HG03097 (cell line): ENCODE results near the gene THUMPD2.
"Not testable (repeated sequence)": the region's sequence is repeated elsewhere in the genome, so short reads cannot be mapped to it uniquely, and the experiment has no call there.

Experiments used
- ATAC-seq: cut with Tn5 transposase; IDR thresholded peaks from one replicate; pipeline ENCODE4 v1.9.1; 2021; ENCODE audit not compliant: unreplicated experiment, low FRiP score

The THUMPD2 gene, protein sequence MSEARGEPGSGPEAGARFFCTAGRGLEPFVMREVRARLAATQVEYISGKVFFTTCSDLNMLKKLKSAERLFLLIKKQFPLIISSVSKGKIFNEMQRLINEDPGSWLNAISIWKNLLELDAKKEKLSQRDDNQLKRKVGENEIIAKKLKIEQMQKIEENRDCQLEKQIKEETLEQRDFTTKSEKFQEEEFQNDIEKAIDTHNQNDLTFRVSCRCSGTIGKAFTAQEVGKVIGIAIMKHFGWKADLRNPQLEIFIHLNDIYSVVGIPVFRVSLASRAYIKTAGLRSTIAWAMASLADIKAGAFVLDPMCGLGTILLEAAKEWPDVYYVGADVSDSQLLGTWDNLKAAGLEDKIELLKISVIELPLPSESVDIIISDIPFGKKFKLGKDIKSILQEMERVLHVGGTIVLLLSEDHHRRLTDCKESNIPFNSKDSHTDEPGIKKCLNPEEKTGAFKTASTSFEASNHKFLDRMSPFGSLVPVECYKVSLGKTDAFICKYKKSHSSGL

DNA sequence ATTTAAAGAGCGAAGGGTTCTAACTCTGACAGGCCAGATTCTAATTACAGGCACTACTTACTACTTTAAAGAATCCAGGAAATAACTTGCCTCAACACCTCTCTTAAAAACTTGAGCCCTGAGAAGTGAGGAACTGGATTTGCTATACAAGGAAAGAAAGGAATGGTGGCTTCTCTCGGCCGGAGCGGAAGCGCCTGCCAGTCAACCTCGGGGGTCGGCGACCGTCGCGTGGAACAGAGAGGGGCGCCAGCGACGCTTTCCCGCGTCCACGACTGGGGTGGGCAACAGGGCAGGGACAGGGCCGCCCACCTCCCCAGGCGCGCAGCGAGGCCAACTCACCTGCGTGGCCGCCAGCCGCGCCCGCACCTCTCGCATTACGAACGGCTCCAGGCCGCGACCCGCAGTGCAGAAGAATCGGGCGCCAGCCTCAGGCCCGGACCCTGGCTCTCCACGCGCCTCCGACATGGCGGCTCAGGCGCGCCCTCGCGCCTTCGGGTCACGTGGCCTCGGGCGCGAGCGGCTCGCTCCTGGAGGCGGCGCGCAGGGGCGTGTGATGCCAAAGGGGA, at the start of gene THUMPD2:
Gene THUMPD2, minus strand, starts transcription at position 484 of the 566 bp plus-strand sequence. Its CDS starts 19 bp downstream, at position 465.
- peak; percentile 85 for ATAC-seq

DNA sequence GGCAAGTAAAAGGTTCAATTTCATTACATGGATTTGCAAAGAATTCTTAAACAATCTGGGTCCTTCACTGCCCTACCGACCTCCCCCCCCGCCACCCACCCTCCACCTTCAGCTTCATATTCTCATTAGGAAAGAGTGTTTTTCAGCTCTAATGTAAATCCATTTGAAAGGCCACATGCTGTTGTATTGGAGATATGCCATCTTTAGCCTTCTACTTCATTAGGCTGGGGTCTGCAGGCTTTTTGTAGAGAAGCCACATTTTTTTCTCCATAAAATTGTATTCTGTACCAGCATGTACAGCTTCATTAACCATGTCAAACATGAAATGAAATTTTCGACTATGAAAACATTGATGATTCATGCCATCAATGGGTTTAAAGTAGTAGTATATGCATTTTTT, 42.8 kb upstream of the THUMPD2 start:
- ATAC-seq, result no peak

GRCh38 chr2:39816845-39817244, 37.8 kb upstream of the THUMPD2 start:
- no peak for ATAC-seq

- ATAC-seq, result no peak
These were observed 37.4 kb upstream of the THUMPD2 start for GRCh38 chr2:39816428-39816827.

DNA sequence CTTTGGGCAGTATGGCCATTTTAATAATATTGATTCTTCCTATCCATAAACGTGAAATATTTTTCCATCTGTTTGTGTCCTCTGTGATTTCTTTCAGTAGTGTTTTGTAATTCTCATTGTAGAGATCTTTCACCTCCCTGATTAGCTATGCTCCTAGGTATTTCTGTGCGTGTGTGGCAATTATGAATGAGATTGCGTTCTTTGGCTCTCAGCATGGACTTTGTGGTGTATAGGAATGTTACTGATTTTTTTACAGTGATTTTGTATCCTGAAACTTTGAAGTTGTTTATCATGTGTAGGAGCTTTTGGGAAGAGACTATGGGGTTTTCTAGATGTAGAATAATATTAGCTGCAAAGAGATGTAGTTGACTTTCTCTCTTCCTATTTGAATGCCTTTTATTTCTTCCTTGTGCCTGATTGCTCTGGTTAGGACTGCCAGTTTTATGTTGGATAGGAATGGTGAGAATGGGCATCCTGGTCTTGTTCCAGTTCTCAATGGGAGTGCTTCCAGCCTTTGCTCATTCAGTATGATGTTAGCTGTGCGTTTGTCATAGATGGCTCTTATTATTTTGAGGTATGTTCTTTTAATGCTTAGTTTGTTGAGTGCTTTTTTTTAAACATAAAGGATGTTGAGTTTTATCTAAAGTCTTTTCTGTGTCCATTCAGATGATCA, 27.0 kb upstream of the THUMPD2 start:
- ATAC-seq, result no peak

DNA sequence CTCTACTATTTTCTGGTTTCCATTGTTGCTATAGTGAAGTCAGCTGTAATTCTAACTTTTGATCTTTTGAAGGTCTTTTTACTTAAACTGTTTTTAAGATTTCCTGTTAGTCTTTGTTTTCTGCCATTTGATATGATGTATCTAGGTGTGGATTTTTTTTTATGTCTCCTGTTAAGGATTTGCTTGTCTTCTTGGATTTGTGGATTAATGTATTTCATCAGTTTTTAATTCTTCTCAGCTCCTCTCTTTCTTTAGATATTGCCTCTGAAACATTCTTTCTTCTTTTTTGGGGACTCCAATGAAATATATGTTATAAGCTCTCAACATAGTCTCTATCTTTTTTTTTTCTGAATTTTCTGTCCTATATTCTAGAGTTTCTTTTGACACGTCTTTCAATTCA, 24.8 kb upstream of the THUMPD2 start:
- ATAC-seq, result no peak

GRCh38 chr2:39800752-39801151, 21.7 kb upstream of the THUMPD2 start:
- ATAC-seq, result no peak

DNA sequence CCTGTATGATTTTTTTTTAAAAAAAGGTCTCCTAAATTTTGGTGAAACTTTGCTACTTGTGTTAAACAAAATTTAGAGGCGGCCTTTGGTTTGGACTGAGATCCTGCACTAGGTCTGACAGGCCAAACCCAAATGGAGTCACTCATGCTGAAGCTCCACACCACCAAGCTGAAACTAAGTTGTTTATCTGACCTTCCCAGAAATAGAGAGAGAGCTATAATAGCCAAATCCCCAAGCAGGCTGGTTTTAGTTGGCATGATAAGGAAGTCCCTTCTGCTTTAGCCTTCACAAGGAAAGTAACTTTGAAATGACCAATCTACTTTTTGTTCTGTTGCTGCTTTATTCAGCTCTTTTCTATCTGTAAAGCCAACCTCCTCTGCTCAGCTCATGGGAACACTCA, 17.1 kb upstream of the THUMPD2 start:
- no peak for ATAC-seq

- not testable (repeated sequence) for ATAC-seq
These were observed 11.3 kb upstream of the THUMPD2 start for GRCh38 chr2:39790216-39790818.

- ATAC-seq, result no peak
These were observed 8.9 kb upstream of the THUMPD2 start for GRCh38 chr2:39787950-39788349.

DNA sequence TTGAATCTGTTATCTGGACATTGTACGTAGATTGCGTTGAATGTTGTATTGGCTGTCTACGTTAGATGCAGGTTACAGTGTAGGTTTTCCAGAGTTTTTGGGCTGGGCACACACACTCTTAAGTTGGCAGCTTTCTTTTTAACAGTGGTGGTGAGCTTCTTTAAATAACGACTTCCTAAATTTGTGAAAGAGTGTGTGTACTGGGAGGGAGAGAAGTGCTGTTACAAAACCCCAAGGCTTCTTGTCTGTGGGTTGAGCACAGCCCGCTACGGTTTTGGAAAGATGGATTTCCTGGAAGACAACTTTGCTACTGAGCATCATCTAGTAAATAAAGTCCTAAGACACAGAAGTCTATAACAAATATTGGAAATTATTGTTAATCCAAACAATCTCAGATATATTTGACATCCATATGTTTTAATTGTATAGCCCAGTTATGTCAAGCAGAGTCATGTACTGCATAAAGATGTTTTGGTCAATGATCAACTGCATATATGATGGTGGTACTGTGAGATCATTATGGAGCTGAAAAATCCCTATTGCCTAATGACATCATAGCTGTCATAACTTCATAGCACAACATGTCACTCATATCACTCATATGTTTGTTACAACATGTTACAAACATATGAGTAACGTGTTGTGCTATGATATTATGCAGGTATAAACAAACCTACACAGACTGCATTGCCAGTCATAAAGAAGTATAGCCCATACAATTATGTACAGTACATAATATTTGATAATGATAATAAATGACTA, 7.9 kb upstream of the THUMPD2 start:
- ATAC-seq, result no peak

DNA sequence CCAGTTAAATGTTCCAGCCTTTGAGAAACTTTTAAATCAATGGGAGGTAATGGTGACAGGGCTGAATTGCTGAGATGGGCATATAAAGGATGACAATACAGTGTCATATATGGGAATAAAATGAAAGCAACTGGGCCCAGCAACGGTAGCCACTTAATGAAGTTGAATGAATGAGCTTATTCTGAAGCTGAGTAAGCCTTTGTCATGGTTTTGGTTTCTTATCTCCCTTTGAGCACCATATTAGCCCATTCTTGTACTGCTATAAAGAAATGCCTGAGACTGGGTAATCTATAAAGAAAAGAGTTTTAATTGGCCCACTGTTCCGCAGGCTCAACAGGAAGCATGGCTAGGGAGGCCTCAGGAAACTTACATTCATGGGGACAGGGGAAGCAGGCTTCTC, 3.5 kb upstream of the THUMPD2 start:
- ATAC-seq, result no peak

DNA sequence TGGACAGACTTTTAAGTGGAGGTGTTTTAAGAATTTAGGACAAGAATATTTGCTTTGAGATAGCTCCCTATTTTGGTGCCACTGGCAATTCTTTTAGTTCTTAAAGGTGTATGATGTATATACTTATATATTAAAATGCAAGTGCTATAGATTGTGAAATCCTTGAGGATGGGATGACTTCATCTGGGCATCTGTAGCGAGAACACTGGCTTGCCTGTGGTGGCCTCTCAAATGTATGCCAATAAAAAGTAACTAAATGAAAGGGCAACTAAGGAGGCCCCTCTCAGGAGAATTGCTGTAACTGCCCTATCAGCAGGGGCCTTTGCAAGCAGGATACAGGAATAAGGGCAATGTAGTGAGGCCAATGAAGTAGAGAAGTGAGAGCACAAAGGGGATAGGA, 2.6 kb upstream of the THUMPD2 start:
- no peak for ATAC-seq

DNA sequence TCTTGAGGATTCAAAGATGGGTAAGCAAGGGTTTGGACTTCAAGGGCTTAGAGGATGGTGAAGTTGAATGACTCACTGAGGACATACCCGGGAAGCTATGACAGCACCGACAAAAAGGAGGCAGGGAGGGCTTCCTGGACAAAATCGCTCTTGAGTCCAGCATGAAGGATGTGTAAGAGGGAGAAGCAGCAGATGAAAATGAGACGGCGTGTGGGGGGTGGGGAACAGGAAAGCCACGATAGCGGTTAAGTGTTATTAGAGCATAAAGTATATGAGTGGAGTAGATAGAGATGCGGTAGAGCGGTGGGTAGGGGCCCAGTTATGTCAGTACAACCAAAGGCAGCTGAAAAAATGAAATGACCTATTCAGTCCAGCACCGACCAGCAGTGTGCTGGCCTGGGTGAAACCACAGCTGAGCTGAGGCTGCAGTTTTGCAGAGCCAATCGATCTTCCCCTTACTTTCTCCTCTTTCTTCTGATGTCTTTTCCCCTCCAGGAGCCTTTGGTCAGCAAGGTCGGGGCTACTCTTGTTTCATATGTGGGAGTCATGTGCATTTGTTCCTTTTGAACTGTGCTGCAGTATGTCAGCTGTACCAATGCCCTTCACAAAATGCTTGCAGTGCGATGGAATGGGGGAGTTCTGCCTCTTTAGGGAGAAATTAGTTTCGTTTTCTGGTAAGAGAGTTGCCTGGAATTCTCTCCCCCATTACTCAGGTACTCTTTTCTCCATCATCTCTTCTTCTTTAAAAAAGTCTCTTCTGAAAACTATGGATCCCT, 2.0 kb upstream of the THUMPD2 start:
- ATAC-seq, result no peak

- no peak for ATAC-seq
These were observed 869 bp upstream of the THUMPD2 start for GRCh38 chr2:39779927-39780326.

DNA sequence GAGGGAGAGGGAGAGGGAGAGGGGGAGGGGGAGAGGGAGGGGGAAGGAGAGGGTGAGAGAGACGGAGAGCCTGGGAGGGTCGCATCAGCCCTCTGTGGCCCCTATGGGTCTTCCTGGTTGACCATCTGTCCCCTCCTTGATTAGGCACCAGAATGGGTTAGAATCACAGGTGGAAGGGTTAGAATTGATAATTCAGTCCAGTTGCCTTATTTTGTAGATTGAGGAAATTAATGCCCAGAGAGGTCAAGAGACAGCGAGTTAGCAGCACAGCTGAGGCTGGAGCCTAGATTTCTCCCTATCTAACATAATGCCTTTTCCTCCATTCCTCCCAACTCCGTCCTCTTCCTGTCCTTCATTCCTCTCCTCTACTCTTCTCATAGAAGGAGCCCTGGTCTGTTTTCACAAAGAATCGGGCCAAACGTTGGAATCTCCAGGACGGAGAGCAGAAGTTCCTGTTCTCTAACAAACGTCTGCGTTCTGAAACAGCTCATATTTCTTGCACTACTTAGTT, 338 bp upstream of the THUMPD2 start:
- ATAC-seq, result no peak

DNA sequence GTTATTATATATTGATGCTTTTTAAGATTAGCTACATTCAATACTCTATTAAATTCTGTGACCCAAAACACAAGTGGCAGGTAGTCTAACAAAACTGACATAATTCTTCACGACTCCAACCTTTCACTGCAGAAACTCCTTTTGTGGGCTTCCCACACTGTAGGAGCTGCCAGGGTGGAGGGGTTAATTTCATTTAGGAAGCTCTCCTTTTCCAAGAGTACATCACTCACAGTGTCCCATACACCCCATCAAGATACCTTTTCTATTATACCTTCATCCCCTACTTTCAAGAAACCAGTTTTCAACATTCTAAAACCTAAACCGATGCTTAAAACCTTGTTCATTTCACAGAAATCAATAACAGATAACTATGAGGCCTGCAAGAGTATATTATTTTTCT, 825 bp downstream of the THUMPD2 start:
- ATAC-seq, result no peak

GRCh38 chr2:39772812-39773152, 6.3 kb downstream of the THUMPD2 start:
- no peak for ATAC-seq

- no peak for ATAC-seq
These were observed 6.8 kb downstream of the THUMPD2 start for GRCh38 chr2:39772086-39772811.
